H1 (cell line): ENCODE data around the gene GRK5. TPM values are rescaled to one million over a fixed set of nuclear protein-coding genes. Genes with fewer than 3 reads are reported as not detected.

Experiments
- CBX5 ChIP-seq: fragments of 300-800, 300-1000 bp; sonication (generic); IDR thresholded peaks from 2 replicates; pipeline ENCODE4 v1.7.1; 2016; ENCODE audit warnings: antibody characterized with exemption, low read length, low read depth
- CEBPB ChIP-seq: IDR thresholded peaks from 2 replicates; pipeline ENCODE4 v1.6.1; 2012; ENCODE audit warnings: low read depth, low read length
- EGR1 ChIP-seq: IDR thresholded peaks from 2 replicates; pipeline ENCODE4 v1.6.1; 2011; ENCODE audit warnings: low read depth, low read length, borderline replicate concordance
- EP300 ChIP-seq, 2 experiments: IDR thresholded peaks; 1 replicate in 1 of 2; 2 replicates in 1 of 2; pipeline ENCODE4 v1.6.1; 2011 to 2012; ENCODE audit warnings: low read depth in 2 of 2, low read length in 2 of 2, mild to moderate bottlenecking in 2 of 2, borderline replicate concordance in 1 of 2, inconsistent platforms in 1 of 2, moderate library complexity in 1 of 2
- EZH2 ChIP-seq: fragments of 200-600 bp; sonication (generic); IDR thresholded peaks from 2 replicates; pipeline ENCODE4 v1.7.1; 2012; ENCODE audit warnings: low read depth, mild to moderate bottlenecking, moderate library complexity, low read length, inconsistent platforms; ENCODE audit not compliant: severe bottlenecking
- RXRA ChIP-seq: IDR thresholded peaks from 2 replicates; pipeline ENCODE4 v1.6.1; 2011; ENCODE audit warnings: low read depth, mild to moderate bottlenecking, low read length, moderate library complexity; ENCODE audit not compliant: insufficient read depth
- SIRT6 ChIP-seq: IDR thresholded peaks from one replicate; pipeline ENCODE4 v1.7.1; 2012; ENCODE audit warnings: low read length, inconsistent platforms
- SUZ12 ChIP-seq: fragments of 200-600 bp; sonication (generic); IDR thresholded peaks from 2 replicates; pipeline ENCODE4 v1.6.1; 2012; ENCODE audit warnings: mild to moderate bottlenecking, inconsistent platforms, low read length, moderate library complexity, mixed read lengths
- TEAD4 ChIP-seq: IDR thresholded peaks from 2 replicates; pipeline ENCODE4 v1.6.1; 2012; ENCODE audit warnings: low read depth, low read length, inconsistent platforms, mixed read lengths
- polyA plus RNA-seq, 7 experiments: library from polyadenylated mRNA; depleted of rRNA in 3 of 7; stranded (reverse) in 5 of 7; unstranded in 2 of 7; fragments of >200 nt in 5 of 7; fragments of 200-250 nt in 2 of 7; gene quantifications; 1 replicate in 5 of 7; 2 replicates in 1 of 7; 4 replicates in 1 of 7; pipeline versions ENCODE4 v1.2.1 to v1.2.3, GENCODE V29; 2011 to 2013; ENCODE audit warnings: missing spikeins in 2 of 7, mixed read lengths in 2 of 7
- total RNA-seq: library from RNA; stranded (reverse); fragmentation: NEBNext Ultra II Directional; extraction: Animal tissue kit (Norgen Biotek cat#: 25700); gene quantifications from 2 replicates; pipeline ENCODE4 v1.2.1, GENCODE V29; 2021
- TF ChIP-seq, protein P1 (sequence below): fragments of 300-600 bp; sonication (generic); IDR thresholded peaks from 2 replicates; pipeline ENCODE4 v1.7.1; 2012; ENCODE audit warnings: low read length, moderate library complexity, mild to moderate bottlenecking, inconsistent platforms; ENCODE audit not compliant: insufficient replicate concordance

GRK5 gene
- total and polyA plus RNA-seq, 2 of the 8 experiments (the other 6 are each of a cell fraction or from before 2014, with no cell fraction given): 0.54 to 2.5 TPM

- TF ChIP-seq, protein P1, sequence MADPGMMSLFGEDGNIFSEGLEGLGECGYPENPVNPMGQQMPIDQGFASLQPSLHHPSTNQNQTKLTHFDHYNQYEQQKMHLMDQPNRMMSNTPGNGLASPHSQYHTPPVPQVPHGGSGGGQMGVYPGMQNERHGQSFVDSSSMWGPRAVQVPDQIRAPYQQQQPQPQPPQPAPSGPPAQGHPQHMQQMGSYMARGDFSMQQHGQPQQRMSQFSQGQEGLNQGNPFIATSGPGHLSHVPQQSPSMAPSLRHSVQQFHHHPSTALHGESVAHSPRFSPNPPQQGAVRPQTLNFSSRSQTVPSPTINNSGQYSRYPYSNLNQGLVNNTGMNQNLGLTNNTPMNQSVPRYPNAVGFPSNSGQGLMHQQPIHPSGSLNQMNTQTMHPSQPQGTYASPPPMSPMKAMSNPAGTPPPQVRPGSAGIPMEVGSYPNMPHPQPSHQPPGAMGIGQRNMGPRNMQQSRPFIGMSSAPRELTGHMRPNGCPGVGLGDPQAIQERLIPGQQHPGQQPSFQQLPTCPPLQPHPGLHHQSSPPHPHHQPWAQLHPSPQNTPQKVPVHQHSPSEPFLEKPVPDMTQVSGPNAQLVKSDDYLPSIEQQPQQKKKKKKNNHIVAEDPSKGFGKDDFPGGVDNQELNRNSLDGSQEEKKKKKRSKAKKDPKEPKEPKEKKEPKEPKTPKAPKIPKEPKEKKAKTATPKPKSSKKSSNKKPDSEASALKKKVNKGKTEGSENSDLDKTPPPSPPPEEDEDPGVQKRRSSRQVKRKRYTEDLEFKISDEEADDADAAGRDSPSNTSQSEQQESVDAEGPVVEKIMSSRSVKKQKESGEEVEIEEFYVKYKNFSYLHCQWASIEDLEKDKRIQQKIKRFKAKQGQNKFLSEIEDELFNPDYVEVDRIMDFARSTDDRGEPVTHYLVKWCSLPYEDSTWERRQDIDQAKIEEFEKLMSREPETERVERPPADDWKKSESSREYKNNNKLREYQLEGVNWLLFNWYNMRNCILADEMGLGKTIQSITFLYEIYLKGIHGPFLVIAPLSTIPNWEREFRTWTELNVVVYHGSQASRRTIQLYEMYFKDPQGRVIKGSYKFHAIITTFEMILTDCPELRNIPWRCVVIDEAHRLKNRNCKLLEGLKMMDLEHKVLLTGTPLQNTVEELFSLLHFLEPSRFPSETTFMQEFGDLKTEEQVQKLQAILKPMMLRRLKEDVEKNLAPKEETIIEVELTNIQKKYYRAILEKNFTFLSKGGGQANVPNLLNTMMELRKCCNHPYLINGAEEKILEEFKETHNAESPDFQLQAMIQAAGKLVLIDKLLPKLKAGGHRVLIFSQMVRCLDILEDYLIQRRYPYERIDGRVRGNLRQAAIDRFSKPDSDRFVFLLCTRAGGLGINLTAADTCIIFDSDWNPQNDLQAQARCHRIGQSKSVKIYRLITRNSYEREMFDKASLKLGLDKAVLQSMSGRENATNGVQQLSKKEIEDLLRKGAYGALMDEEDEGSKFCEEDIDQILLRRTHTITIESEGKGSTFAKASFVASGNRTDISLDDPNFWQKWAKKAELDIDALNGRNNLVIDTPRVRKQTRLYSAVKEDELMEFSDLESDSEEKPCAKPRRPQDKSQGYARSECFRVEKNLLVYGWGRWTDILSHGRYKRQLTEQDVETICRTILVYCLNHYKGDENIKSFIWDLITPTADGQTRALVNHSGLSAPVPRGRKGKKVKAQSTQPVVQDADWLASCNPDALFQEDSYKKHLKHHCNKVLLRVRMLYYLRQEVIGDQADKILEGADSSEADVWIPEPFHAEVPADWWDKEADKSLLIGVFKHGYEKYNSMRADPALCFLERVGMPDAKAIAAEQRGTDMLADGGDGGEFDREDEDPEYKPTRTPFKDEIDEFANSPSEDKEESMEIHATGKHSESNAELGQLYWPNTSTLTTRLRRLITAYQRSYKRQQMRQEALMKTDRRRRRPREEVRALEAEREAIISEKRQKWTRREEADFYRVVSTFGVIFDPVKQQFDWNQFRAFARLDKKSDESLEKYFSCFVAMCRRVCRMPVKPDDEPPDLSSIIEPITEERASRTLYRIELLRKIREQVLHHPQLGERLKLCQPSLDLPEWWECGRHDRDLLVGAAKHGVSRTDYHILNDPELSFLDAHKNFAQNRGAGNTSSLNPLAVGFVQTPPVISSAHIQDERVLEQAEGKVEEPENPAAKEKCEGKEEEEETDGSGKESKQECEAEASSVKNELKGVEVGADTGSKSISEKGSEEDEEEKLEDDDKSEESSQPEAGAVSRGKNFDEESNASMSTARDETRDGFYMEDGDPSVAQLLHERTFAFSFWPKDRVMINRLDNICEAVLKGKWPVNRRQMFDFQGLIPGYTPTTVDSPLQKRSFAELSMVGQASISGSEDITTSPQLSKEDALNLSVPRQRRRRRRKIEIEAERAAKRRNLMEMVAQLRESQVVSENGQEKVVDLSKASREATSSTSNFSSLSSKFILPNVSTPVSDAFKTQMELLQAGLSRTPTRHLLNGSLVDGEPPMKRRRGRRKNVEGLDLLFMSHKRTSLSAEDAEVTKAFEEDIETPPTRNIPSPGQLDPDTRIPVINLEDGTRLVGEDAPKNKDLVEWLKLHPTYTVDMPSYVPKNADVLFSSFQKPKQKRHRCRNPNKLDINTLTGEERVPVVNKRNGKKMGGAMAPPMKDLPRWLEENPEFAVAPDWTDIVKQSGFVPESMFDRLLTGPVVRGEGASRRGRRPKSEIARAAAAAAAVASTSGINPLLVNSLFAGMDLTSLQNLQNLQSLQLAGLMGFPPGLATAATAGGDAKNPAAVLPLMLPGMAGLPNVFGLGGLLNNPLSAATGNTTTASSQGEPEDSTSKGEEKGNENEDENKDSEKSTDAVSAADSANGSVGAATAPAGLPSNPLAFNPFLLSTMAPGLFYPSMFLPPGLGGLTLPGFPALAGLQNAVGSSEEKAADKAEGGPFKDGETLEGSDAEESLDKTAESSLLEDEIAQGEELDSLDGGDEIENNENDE: no peak
- TF ChIP-seq RXRA (no peak), EZH2 (no peak), EP300 (IDR thresholded peaks at IDR 0.05; ENCODE audit: borderline replicate concordance in 1 of 2, low read depth in 2 of 2, low read length in 2 of 2) (no peak), CBX5 (no peak), EGR1 (no peak), SIRT6 (no peak), CEBPB (no peak), SUZ12 (no peak), TEAD4 (no peak)
Observed at GRCh38 chr10:119373294-119374102, 166.1 kb downstream of the GRK5 start (continued).
